HG03097 (cell line): ENCODE data around the gene NKIRAS2.

ENCODE experiments used
- ATAC-seq: cut with Tn5 transposase; IDR thresholded peaks from one replicate; pipeline ENCODE4 v1.9.1; 2021; ENCODE audit not compliant: unreplicated experiment, low FRiP score

The NKIRAS2 gene

DNA sequence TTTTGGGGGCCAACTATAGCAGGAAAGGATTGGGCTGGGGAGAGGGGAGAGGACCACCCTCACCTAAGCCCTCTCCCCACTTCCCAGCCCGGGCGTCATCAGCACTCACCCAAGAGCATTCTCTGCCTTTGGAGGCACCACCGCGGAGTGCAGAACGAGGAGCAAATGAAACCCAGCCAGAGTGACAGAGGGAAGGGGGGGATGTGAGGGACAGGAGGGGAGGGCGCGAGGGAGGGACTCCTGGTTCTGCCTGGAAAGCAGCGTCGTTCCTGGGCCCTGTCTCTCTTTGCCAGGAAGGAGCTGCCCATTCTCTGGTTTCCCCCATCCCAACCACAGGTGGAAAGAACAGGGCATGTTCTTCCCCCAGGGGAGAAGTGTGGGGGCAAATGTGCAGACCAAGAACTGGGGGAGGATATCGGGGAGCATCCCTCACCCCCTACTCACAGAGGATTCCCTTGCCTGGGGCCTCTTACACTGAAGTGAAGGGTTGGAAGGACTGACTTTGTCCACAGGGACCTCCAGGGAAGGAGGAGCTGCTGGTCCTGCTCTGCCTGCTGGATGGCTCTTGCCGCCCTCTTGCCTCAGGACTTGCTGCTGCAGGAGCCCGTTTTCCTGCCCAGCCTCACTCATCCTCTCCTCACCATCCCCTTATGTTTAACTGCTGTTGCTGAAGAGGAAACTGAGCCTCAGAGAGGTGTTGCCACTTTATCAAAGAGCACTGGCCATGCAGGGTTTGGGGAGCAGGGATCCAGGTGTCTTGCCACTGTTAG lies 34.0 kb downstream of the NKIRAS2 start:
- no peak for ATAC-seq

DNA sequence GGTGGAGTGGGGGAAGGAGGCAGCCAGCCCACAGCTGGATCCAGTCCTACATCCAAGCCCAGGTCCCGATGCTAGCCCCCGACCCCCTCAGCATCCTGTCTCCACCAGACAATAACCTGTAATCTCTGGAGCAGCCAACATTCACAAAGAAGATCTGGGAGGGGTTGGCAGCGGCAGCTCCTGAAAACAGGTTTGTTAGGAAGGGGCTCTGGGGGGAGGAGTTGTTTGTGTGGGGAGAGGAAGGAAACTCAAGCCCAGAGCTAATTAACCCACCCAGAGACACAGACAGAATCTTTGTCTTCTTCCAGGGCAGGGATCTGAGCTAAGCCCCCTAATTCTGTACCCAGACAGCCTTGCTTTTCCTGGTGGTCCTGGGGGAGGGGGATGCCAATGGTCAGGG lies 35.1 kb downstream of the NKIRAS2 start:
- no peak for ATAC-seq

GRCh38 chr17:42055496-42055895 lies 35.6 kb downstream of the NKIRAS2 start:
- ATAC-seq, result no peak

- no peak for ATAC-seq
Observed at GRCh38 chr17:42056635-42057034, 36.7 kb downstream of the NKIRAS2 start.

- ATAC-seq, result no peak
Observed at GRCh38 chr17:42058063-42058462, 38.2 kb downstream of the NKIRAS2 start.

DNA sequence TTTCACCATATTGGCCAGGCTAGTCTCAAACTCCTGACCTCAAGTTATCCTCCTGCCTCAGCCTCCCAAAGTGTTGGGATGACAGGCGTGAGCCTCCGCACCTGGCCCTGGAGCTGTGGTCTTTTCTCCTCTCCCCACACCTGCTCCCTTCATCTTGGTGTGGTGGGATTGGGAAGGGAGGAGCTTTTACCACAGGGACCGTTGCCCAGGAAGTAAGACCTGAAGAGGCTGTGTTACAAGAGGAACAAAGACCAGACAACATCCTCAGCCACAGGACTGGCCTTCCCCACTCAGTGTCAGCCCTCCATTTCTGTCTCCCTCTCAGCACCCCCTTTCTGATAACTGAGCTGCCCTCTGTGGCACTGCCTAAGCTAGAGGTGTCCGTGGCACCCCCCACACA lies 39.9 kb downstream of the NKIRAS2 start:
- no peak for ATAC-seq

DNA sequence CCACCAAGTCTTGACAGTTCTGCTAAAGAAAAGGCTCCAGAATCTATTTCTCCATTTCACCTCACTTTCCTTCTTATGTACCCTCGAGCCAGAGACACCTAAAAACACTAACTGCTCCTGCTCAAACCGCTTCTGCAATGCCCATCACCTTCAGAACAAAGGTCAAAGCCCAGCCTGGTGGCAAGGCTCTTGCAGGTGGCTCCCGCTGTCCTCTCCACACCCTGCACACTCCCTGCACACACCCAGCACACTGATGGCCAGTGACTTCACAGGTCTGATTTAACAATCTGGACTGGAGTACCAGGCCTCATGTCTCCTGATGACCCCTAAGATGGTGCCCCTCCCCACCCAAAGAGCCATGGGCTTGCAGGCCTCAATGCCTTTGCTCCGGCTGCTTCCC lies 40.3 kb downstream of the NKIRAS2 start:
- ATAC-seq, result no peak

GRCh38 chr17:42061646-42062487 lies 42.0 kb downstream of the NKIRAS2 start:
- ATAC-seq, result no peak

DNA sequence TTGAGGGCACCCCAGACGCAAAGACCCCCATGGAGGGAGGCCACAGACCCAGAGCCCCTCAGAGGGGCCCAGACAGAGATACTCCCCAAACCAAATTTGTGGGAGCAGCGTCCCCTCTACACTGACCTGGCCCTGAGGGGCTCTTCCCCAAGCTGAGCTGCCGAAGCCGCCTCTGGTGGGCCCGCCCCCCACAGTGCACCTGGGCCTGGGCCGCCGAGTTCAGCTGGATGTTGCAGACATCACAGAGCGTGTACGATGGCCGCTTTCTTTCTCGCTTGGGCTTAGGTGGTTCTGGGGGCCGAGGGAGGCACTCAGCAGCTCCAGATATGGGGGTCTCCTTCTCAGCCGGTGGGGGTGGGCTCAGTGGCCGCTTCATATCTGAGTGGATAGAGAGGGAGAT lies 42.8 kb downstream of the NKIRAS2 start:
- ATAC-seq, result no peak

GRCh38 chr17:42065201-42065600 lies 45.3 kb downstream of the NKIRAS2 start:
- ATAC-seq, result no peak

GRCh38 chr17:42067371-42068091 lies 47.6 kb downstream of the NKIRAS2 start:
- ATAC-seq, result no peak

GRCh38 chr17:42068979-42069378 lies 49.1 kb downstream of the NKIRAS2 start:
- ATAC-seq, result no peak

- ATAC-seq, result no peak
Observed at GRCh38 chr17:42071810-42072209, 51.9 kb downstream of the NKIRAS2 start.

GRCh38 chr17:42072323-42073187 lies 52.7 kb downstream of the NKIRAS2 start:
- no peak for ATAC-seq
